Prostate gland (tissue), 2 donors: ENCODE results near the gene ENAH.

ENCODE experiments used
- CTCF ChIP-seq, 4 experiments: fragments of 200-600 bp in 2 of 4; fragments of 450-650 bp in 2 of 4; sonication (generic) in 2 of 4; IDR thresholded peaks; 1 replicate in 3 of 4; 2 replicates in 1 of 4; pipeline ENCODE4 v1.5.1; 2016 to 2019; ENCODE audit warnings: antibody characterized with exemption in 4 of 4, mild to moderate bottlenecking in 2 of 4, moderate library complexity in 2 of 4
- POLR2A ChIP-seq: fragments of 450-650 bp; IDR thresholded peaks from one replicate; pipeline ENCODE4 v1.6.1; 2016; ENCODE audit warnings: antibody characterized with exemption, mild to moderate bottlenecking
- POLR2AphosphoS5 ChIP-seq: sonication (generic); formaldehyde crosslinking; IDR thresholded peaks from one replicate; pipeline ENCODE4 v1.6.1; 2017; ENCODE audit warnings: antibody characterized with exemption

DNA sequence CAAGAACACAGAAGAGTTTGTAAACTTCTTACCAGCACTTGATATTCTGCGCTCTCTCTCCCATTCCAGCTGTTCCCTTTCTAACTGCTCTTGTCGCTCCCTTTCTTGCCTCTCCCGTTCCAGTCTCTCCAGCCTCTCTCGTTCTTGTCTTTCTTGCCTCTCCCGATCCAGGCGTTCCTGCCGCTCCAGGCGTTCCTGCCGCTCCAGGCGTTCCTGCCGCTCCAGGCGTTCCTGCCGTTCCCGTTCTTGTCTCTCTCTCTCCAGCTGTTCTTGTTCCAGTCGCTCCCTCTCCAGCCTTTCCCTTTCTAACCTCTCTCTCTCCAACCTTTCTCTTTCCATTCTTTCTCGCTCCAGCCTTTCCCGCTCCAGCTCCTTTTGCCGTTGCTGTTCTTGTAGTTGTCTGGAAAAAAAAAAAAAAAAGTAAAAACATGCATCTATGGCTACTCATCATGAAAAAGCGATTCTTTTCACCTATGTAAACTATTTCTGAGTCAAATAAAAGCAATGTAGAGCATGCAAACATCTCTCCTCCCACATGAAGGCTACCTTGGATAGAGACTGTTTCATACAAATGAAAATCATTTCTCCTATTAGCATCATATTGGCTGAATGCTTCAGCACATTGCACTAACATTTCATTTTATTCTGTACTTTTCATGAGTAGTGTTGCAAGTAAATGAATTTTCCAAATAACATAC is 133.6 kb downstream of the ENAH start:
- no peak for TF ChIP-seq POLR2A
- TF ChIP-seq CTCF (IDR thresholded peaks at IDR 0.05): no peak
- no peak for TF ChIP-seq POLR2AphosphoS5
